Thyroid gland (tissue), 4 donors: ENCODE results near the gene KATNAL1. TPM values are rescaled to one million over a fixed set of nuclear protein-coding genes. Genes with fewer than 3 reads are reported as not detected.

Source experiments
- DNase-seq, 2 donors: peaks; one replicate each; pipeline ENCODE4 v3.0.0-alpha.2; 2019
- H3K27ac ChIP-seq, 3 donors: fragments of 200-600 bp; sonication (generic); 1 replicate in 2 of 3; 2 replicates in 1 of 3; pipeline ENCODE4 v1.5.1; 2016 to 2019; ENCODE audit warnings: mild to moderate bottlenecking in 1 of 3, moderate library complexity in 1 of 3
- H3K27me3 ChIP-seq: fragments of 200-600 bp; sonication (generic); one replicate; pipeline ENCODE4 v1.5.1; 2019
- H3K36me3 ChIP-seq, 2 donors: fragments of 200-600 bp; sonication (generic); one replicate each; pipeline ENCODE4 v1.5.1; 2016 to 2019
- H3K4me1 ChIP-seq, 2 donors: fragments of 200-600 bp; sonication (generic); one replicate each; pipeline ENCODE4 v1.5.1; 2017 to 2019
- H3K4me3 ChIP-seq, 3 donors: fragments of 200-600 bp; sonication (generic); replicated peaks in 1 of 3; 1 replicate in 2 of 3; 2 replicates in 1 of 3; pipeline ENCODE4 v1.5.1; 2016; ENCODE audit warnings: mild to moderate bottlenecking in 1 of 3
- H3K9me3 ChIP-seq: fragments of 200-600 bp; sonication (generic); one replicate; pipeline ENCODE4 v1.5.1; 2017
- CTCF ChIP-seq, 6 experiments: fragments of 200-600 bp in 3 of 6; fragments of 450-650 bp in 3 of 6; sonication (generic) in 3 of 6; IDR thresholded peaks; one replicate each; pipeline ENCODE4 v1.5.1; 2016 to 2019; ENCODE audit warnings: antibody characterized with exemption in 6 of 6, mild to moderate bottlenecking in 2 of 6, inconsistent platforms in 1 of 6, moderate library complexity in 1 of 6
- POLR2A ChIP-seq, 2 donors: fragments of 450-650 bp; IDR thresholded peaks; one replicate each; pipeline ENCODE4 v1.6.1; 2017; ENCODE audit warnings: antibody characterized with exemption in 2 of 2, mild to moderate bottlenecking in 2 of 2, moderate library complexity in 1 of 2
- WGBS, 2 donors: methylation state at CpG; one replicate each; pipeline ENCODE4 v1.1.5; 2017; 5-methylcytosine and 5-hydroxymethylcytosine counted together
- intact Hi-C: fragments of 100-400 bp; cut with DNase I; formaldehyde crosslinking; loops from one replicate; pipeline ENCODE4 v1.15.1; 2023
- total RNA-seq, 4 donors: library from RNA; depleted of rRNA; stranded (reverse); fragments of >200 nt; gene quantifications; one replicate each; pipeline ENCODE4 v1.2.3, GENCODE V29; 2016

Gene KATNAL1
- 10 to 100 TPM in 1 of 4 donors, 1 to 10 TPM in 3; 8.0 to 25.7 (median 9.5) TPM for total RNA-seq

GRCh38 chr13:30307194-30307970 is at the start of gene KATNAL1:
KATNAL1 (minus strand) TSS chr13:30307551; CDS start chr13:30283777, 23,774 bp downstream.
- Histone ChIP-seq H3K4me1 (peaks cover 3 to 22% of the 10 kb centered on the region in 2 donors), H3K27me3 (no peaks in the 10 kb centered on the region), H3K27ac (peak within 1 kb of the TSS; percentile 74 to 92 (median 75)), H3K36me3 (no peaks in the 10 kb centered on the region), H3K9me3 (no peaks in the 10 kb centered on the region), H3K4me3 (peak within 1 kb of the TSS; percentile 27 to 97 (median 80))
- peak; percentile 76 to 79 for DNase-seq
- intact Hi-C loops = no loop called here
- TF ChIP-seq CTCF (IDR thresholded peaks at IDR 0.05) (no peak), POLR2A (IDR thresholded peaks at IDR 0.05) (peak; percentile 30 to 51)
- WGBS, 2 donors = 0% methylated on average over 28 to 51 of the region's 71 CpGs

- no peak for TF ChIP-seq POLR2A (IDR thresholded peaks at IDR 0.05)
- TF ChIP-seq CTCF (IDR thresholded peaks at IDR 0.05) = no peak
- Histone ChIP-seq H3K27me3 (no peaks in the 10 kb centered on the region), H3K9me3 (no peaks in the 10 kb centered on the region), H3K4me1 (no peaks in the 10 kb centered on the region), H3K36me3 (no peaks in the 10 kb centered on the region), H3K27ac (no peak overlapping the region), H3K4me3 (no peak overlapping the region)
- WGBS, 2 donors = 83 to 91% methylated on average over 6 of the region's 6 CpGs
- intact Hi-C loops = no loop called here
- no peak for DNase-seq
Measured at GRCh38 chr13:30355839-30356238, 48.5 kb upstream of the KATNAL1 start.

- TF ChIP-seq POLR2A (IDR thresholded peaks at IDR 0.05) = no peak
- TF ChIP-seq CTCF (IDR thresholded peaks at IDR 0.05) = peak in 2 of 6 experiments; percentile 31 to 38
- intact Hi-C loops = no loop called here
- Histone ChIP-seq H3K27me3 (no peaks in the 10 kb centered on the region), H3K4me1 (no peaks in the 10 kb centered on the region), H3K36me3 (no peaks in the 10 kb centered on the region), H3K4me3 (no peak overlapping the region), H3K9me3 (no peaks in the 10 kb centered on the region), H3K27ac (no peak overlapping the region)
- DNase-seq = peak in 1 of 2 donors; percentile 18
- WGBS, 2 donors = 61 to 80% methylated on average over 6 to 7 of the region's 7 CpGs
Measured at GRCh38 chr13:30355384-30355699, 48.0 kb upstream of the KATNAL1 start.

GRCh38 chr13:30354493-30355383 is 47.4 kb upstream of the KATNAL1 start:
- intact Hi-C loops = no loop called here
- H3K27ac ChIP-seq = no peak overlapping the region
- H3K27me3 ChIP-seq = no peaks in the 10 kb centered on the region
- no peaks in the 10 kb centered on the region for H3K4me1 ChIP-seq
- TF ChIP-seq POLR2A (IDR thresholded peaks at IDR 0.05) = no peak
- TF ChIP-seq CTCF (IDR thresholded peaks at IDR 0.05) = no peak
- H3K36me3 ChIP-seq = no peaks in the 10 kb centered on the region
- no peak overlapping the region for H3K4me3 ChIP-seq
- WGBS, 2 donors = 80 to 81% methylated on average over 16 to 17 of the region's 17 CpGs
- DNase-seq = no peak
- no peaks in the 10 kb centered on the region for H3K9me3 ChIP-seq
